Fibroblast of pulmonary artery (primary cell): ENCODE results near the gene ZFAND2B.

Experiments
- DNase-seq: peaks from one replicate; pipeline ENCODE4 v3.0.0-alpha.2; 2010; ENCODE audit warnings: low read depth
- H3K4me3 ChIP-seq: replicated peaks from 2 replicates; pipeline ENCODE4 v1.5.1; 2011; ENCODE audit warnings: low read depth, mild to moderate bottlenecking, control low read depth, low read length, moderate library complexity
- TF ChIP-seq, protein P1 (sequence below): IDR thresholded peaks from 2 replicates; pipeline ENCODE4 v1.5.1; 2011; ENCODE audit warnings: mild to moderate bottlenecking, control low read depth, low read length, inconsistent platforms; ENCODE audit errors: missing control alignments

ZFAND2B gene

GRCh38 chr2:219218217-219218731 is 11.7 kb downstream of the ZFAND2B start:
- peak overlapping the region; percentile 63 for H3K4me3 ChIP-seq
- TF ChIP-seq, protein P1, sequence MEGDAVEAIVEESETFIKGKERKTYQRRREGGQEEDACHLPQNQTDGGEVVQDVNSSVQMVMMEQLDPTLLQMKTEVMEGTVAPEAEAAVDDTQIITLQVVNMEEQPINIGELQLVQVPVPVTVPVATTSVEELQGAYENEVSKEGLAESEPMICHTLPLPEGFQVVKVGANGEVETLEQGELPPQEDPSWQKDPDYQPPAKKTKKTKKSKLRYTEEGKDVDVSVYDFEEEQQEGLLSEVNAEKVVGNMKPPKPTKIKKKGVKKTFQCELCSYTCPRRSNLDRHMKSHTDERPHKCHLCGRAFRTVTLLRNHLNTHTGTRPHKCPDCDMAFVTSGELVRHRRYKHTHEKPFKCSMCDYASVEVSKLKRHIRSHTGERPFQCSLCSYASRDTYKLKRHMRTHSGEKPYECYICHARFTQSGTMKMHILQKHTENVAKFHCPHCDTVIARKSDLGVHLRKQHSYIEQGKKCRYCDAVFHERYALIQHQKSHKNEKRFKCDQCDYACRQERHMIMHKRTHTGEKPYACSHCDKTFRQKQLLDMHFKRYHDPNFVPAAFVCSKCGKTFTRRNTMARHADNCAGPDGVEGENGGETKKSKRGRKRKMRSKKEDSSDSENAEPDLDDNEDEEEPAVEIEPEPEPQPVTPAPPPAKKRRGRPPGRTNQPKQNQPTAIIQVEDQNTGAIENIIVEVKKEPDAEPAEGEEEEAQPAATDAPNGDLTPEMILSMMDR = no peak
- DNase-seq = peak; percentile 75

GRCh38 chr2:219218732-219219701 is 12.4 kb downstream of the ZFAND2B start, which contains the start of gene ABCB6:
Gene ABCB6, minus strand, starts transcription at chr2:219218958. Its CDS starts 285 bp downstream, at chr2:219218673.
- H3K4me3 ChIP-seq = peak within 1 kb of the TSS; percentile 63
- DNase-seq = peak; percentile 96
- TF ChIP-seq, protein P1 = no peak

GRCh38 chr2:219219784-219220532 is 13.4 kb downstream of the ZFAND2B start:
- TF ChIP-seq, protein P1 = no peak
- no peak for DNase-seq
- H3K4me3 ChIP-seq = no peak overlapping the region

- TF ChIP-seq, protein P1 = no peak
- no peak overlapping the region for H3K4me3 ChIP-seq
- no peak for DNase-seq
Measured at GRCh38 chr2:219220652-219221402, 14.2 kb downstream of the ZFAND2B start.

GRCh38 chr2:219221957-219222518 is 15.5 kb downstream of the ZFAND2B start:
- no peak for DNase-seq
- H3K4me3 ChIP-seq = no peak overlapping the region
- TF ChIP-seq, protein P1 = no peak
